ENCODE measurements around the gene CPZ. TPM values are rescaled to one million over a fixed set of nuclear protein-coding genes. Genes with fewer than 3 reads are reported as not detected.

The CPZ gene
- total RNA-seq, 1 donor from 2014 or later: 0.67 TPM

- no peak for DNase-seq (ENCODE audit: low read depth)
- no peak for TF ChIP-seq CTCF (IDR thresholded peaks at IDR 0.05; ENCODE audit: insufficient read depth, low read length, poor library complexity, severe bottlenecking)
These were observed 71.7 kb downstream of the CPZ start for GRCh38 chr4:8664031-8664805.

GRCh38 chr4:8664976-8665375 lies 72.4 kb downstream of the CPZ start:
- TF ChIP-seq CTCF (IDR thresholded peaks at IDR 0.05; ENCODE audit: insufficient read depth, low read length, poor library complexity, severe bottlenecking): no peak
- Histone ChIP-seq H3K36me3 (ENCODE audit: control insufficient read depth, insufficient read depth, low read length) (no peaks in the 10 kb centered on the region), H3K27me3 (ENCODE audit: control insufficient read depth, insufficient read depth, low read length) (no peaks in the 10 kb centered on the region), H3K4me3 (ENCODE audit: low read depth, low read length) (no peak overlapping the region)
- DNase-seq (ENCODE audit: low read depth): no peak

More at GRCh38 chr4:8664031-8664805, 71.7 kb downstream of the CPZ start:
- H3K36me3 ChIP-seq (ENCODE audit: control insufficient read depth, insufficient read depth, low read length): no peaks in the 10 kb centered on the region
- no peak overlapping the region for H3K4me3 ChIP-seq (ENCODE audit: low read depth, low read length)
- H3K27me3 ChIP-seq (ENCODE audit: control insufficient read depth, insufficient read depth, low read length): no peaks in the 10 kb centered on the region

GRCh38 chr4:8665406-8666360 lies 73.1 kb downstream of the CPZ start:
- no peak overlapping the region for H3K4me3 ChIP-seq (ENCODE audit: low read depth, low read length)
- DNase-seq (ENCODE audit: low read depth): peak; percentile 7
- no peaks in the 10 kb centered on the region for H3K27me3 ChIP-seq (ENCODE audit: control insufficient read depth, insufficient read depth, low read length)
- H3K36me3 ChIP-seq (ENCODE audit: control insufficient read depth, insufficient read depth, low read length): no peaks in the 10 kb centered on the region
- TF ChIP-seq CTCF (IDR thresholded peaks at IDR 0.05; ENCODE audit: insufficient read depth, low read length, poor library complexity, severe bottlenecking): no peak

GRCh38 chr4:8666581-8666980 lies 74.0 kb downstream of the CPZ start:
- no peaks in the 10 kb centered on the region for H3K36me3 ChIP-seq (ENCODE audit: control insufficient read depth, insufficient read depth, low read length)
- no peak for TF ChIP-seq CTCF (IDR thresholded peaks at IDR 0.05; ENCODE audit: insufficient read depth, low read length, poor library complexity, severe bottlenecking)
- DNase-seq (ENCODE audit: low read depth): no peak
- no peak overlapping the region for H3K4me3 ChIP-seq (ENCODE audit: low read depth, low read length)
- no peaks in the 10 kb centered on the region for H3K27me3 ChIP-seq (ENCODE audit: control insufficient read depth, insufficient read depth, low read length)

Other genes starting within 250 kb of the CPZ start
- gene ACOX3, start 152.0 kb upstream of the CPZ start, total RNA-seq: 36.0 and 37.4 TPM in 2 replicates
- gene TRMT44, start 152.0 kb upstream of the CPZ start, total RNA-seq: 20.3 and 22.8 TPM in 2 replicates
- not detected in 2 replicates for gene GPR78, start 12.4 kb upstream of the CPZ start, total RNA-seq